Astrocyte (in vitro differentiated cells and primary cell): ENCODE measurements around the gene GNPTG. TPM values are rescaled to one million over a fixed set of nuclear protein-coding genes. Genes with fewer than 3 reads are reported as not detected.

Source experiments
- DNase-seq: peaks from one replicate; pipeline ENCODE4 v3.0.0-alpha.2; 2010; ENCODE audit warnings: low read depth
- FAIRE-seq: peaks from 2 replicates; lab custom pipeline; 2011; peaks lifted over from hg19 to GRCh38; lab: Jason Lieb, UNC
- H2AFZ ChIP-seq: 2 replicates; pipeline ENCODE4 v1.6.0; 2012; ENCODE audit warnings: low read depth, low read length, inconsistent platforms
- H3K27ac ChIP-seq: 2 replicates; pipeline ENCODE4 v1.5.1; 2011; ENCODE audit warnings: low read depth, low read length, inconsistent platforms
- H3K27me3 ChIP-seq: 2 replicates; pipeline ENCODE4 v1.6.0; 2011; ENCODE audit warnings: low read length, inconsistent platforms; ENCODE audit not compliant: insufficient read depth
- H3K36me3 ChIP-seq: 2 replicates; pipeline ENCODE4 v1.5.1; 2011; ENCODE audit warnings: low read length, inconsistent platforms; ENCODE audit not compliant: insufficient read depth
- H3K4me1 ChIP-seq: 2 replicates; pipeline ENCODE4 v1.5.1; 2011; ENCODE audit warnings: low read length, inconsistent platforms; ENCODE audit not compliant: insufficient read depth
- H3K4me2 ChIP-seq: 2 replicates; pipeline ENCODE4 v1.6.0; 2012; ENCODE audit warnings: low read length, inconsistent platforms
- H3K4me3 ChIP-seq: 2 replicates; pipeline ENCODE4 v1.5.1; 2011; ENCODE audit warnings: low read depth, mild to moderate bottlenecking, low read length, inconsistent platforms; ENCODE audit not compliant: insufficient read depth
- H3K79me2 ChIP-seq: 2 replicates; pipeline ENCODE4 v1.6.0; 2012; ENCODE audit warnings: mild to moderate bottlenecking, low read length, inconsistent platforms; ENCODE audit not compliant: insufficient read depth
- H3K9ac ChIP-seq: 2 replicates; pipeline ENCODE4 v1.6.0; 2012; ENCODE audit warnings: mild to moderate bottlenecking, low read length, inconsistent platforms
- H3K9me3 ChIP-seq: 2 replicates; pipeline ENCODE4 v1.5.1; 2012; ENCODE audit warnings: low read depth, mild to moderate bottlenecking, low read length, inconsistent platforms; ENCODE audit not compliant: insufficient read depth
- H4K20me1 ChIP-seq: 2 replicates; pipeline ENCODE4 v1.6.0; 2012; ENCODE audit warnings: low read length, inconsistent platforms; ENCODE audit not compliant: insufficient read depth
- H3K27ac Mint-ChIP-seq: one replicate; pipeline ENCODE4 v1.8.0; 2021; ENCODE audit warnings: mild to moderate bottlenecking, mixed read lengths; ENCODE audit not compliant: unreplicated experiment
- H3K27me3 Mint-ChIP-seq: one replicate; pipeline ENCODE4 v1.8.0; 2021; ENCODE audit warnings: low read depth, mixed read lengths; ENCODE audit not compliant: unreplicated experiment
- H3K36me3 Mint-ChIP-seq: one replicate; pipeline ENCODE4 v1.8.0; 2021; ENCODE audit warnings: low read depth, mixed read lengths; ENCODE audit not compliant: unreplicated experiment
- H3K4me1 Mint-ChIP-seq: one replicate; pipeline ENCODE4 v1.8.0; 2021; ENCODE audit warnings: low read depth, mixed read lengths; ENCODE audit not compliant: unreplicated experiment
- H3K4me3 Mint-ChIP-seq: one replicate; pipeline ENCODE4 v1.8.0; 2021; ENCODE audit warnings: mild to moderate bottlenecking, moderate library complexity, mixed read lengths; ENCODE audit not compliant: unreplicated experiment
- H3K9me3 Mint-ChIP-seq: one replicate; pipeline ENCODE4 v1.8.0; 2021; ENCODE audit warnings: mild to moderate bottlenecking, mixed read lengths; ENCODE audit not compliant: unreplicated experiment
- CTCF ChIP-seq: IDR thresholded peaks from 2 replicates; pipeline ENCODE4 v1.5.1; 2011; ENCODE audit warnings: low read depth, mild to moderate bottlenecking, inconsistent platforms, low read length, moderate library complexity; ENCODE audit not compliant: insufficient read depth
- EZH2 ChIP-seq: IDR thresholded peaks from 2 replicates; pipeline ENCODE4 v1.6.1; 2012; ENCODE audit warnings: mild to moderate bottlenecking, low read length, inconsistent platforms; ENCODE audit not compliant: insufficient read depth
- total RNA-seq: library from RNA; stranded (reverse); gene quantifications from 2 replicates; pipeline ENCODE4 v1.2.1, GENCODE V29; 2021

GNPTG gene
- total RNA-seq, 1 donor from 2014 or later = 45.5 TPM

GRCh38 chr16:1395444-1396031 lies 43.8 kb downstream of the GNPTG start:
- H3K27ac Mint-ChIP-seq = no peak overlapping the region
- H3K4me2 ChIP-seq = no peak overlapping the region
- H3K27me3 Mint-ChIP-seq = no peaks in the 10 kb centered on the region
- H3K27me3 ChIP-seq = no peaks in the 10 kb centered on the region
- no peak overlapping the region for H2AFZ ChIP-seq
- no peaks in the 10 kb centered on the region for H3K9me3 ChIP-seq
- TF ChIP-seq EZH2 (no peak), CTCF (no peak)
- H3K4me1 Mint-ChIP-seq = no peaks in the 10 kb centered on the region
- DNase-seq (no peak), FAIRE-seq (no peak)
- H3K36me3 ChIP-seq = no peaks in the 10 kb centered on the region
- H3K4me3 Mint-ChIP-seq = no peak overlapping the region
- no peaks in the 10 kb centered on the region for H3K4me1 ChIP-seq
- no peak overlapping the region for H3K4me3 ChIP-seq
- H3K9ac ChIP-seq = no peak overlapping the region
- H3K27ac ChIP-seq = no peak overlapping the region
- no peaks in the 10 kb centered on the region for H4K20me1 ChIP-seq
- no peaks in the 10 kb centered on the region for H3K79me2 ChIP-seq
- no peaks in the 10 kb centered on the region for H3K9me3 Mint-ChIP-seq
- peaks cover 21% of the 10 kb centered on the region for H3K36me3 Mint-ChIP-seq

- no peak for DNase-seq
- no peak overlapping the region for H3K4me3 ChIP-seq
- no peak overlapping the region for H3K4me2 ChIP-seq
- H4K20me1 ChIP-seq = no peaks in the 10 kb centered on the region
- H3K4me1 Mint-ChIP-seq = no peaks in the 10 kb centered on the region
- H3K9ac ChIP-seq = no peak overlapping the region
- H3K9me3 Mint-ChIP-seq = no peaks in the 10 kb centered on the region
- no peak overlapping the region for H3K4me3 Mint-ChIP-seq
- H3K27me3 ChIP-seq = no peaks in the 10 kb centered on the region
- peaks cover 18% of the 10 kb centered on the region for H3K36me3 Mint-ChIP-seq
- H3K79me2 ChIP-seq = no peaks in the 10 kb centered on the region
- no peaks in the 10 kb centered on the region for H3K36me3 ChIP-seq
- no peak overlapping the region for H3K27ac Mint-ChIP-seq
- TF ChIP-seq CTCF (no peak), EZH2 (no peak)
- no peak for FAIRE-seq
- H2AFZ ChIP-seq = no peak overlapping the region
- no peaks in the 10 kb centered on the region for H3K9me3 ChIP-seq
- H3K27me3 Mint-ChIP-seq = no peaks in the 10 kb centered on the region
- H3K27ac ChIP-seq = no peak overlapping the region
- no peaks in the 10 kb centered on the region for H3K4me1 ChIP-seq
Observed at GRCh38 chr16:1397779-1398178, 46.0 kb downstream of the GNPTG start.

GRCh38 chr16:1398351-1398750 lies 46.6 kb downstream of the GNPTG start:
- no peaks in the 10 kb centered on the region for H3K9me3 Mint-ChIP-seq
- H3K27ac Mint-ChIP-seq = no peak overlapping the region
- DNase-seq = no peak
- no peaks in the 10 kb centered on the region for H3K27me3 Mint-ChIP-seq
- Histone ChIP-seq H2AFZ (no peak overlapping the region), H3K27me3 (no peaks in the 10 kb centered on the region), H3K79me2 (no peaks in the 10 kb centered on the region), H3K4me1 (no peaks in the 10 kb centered on the region), H3K27ac (no peak overlapping the region), H3K4me3 (no peak overlapping the region), H3K9ac (no peak overlapping the region), H4K20me1 (peaks cover 4% of the 10 kb centered on the region), H3K36me3 (no peaks in the 10 kb centered on the region), H3K9me3 (no peaks in the 10 kb centered on the region), H3K4me2 (no peak overlapping the region)
- TF ChIP-seq EZH2 (no peak), CTCF (no peak)
- H3K4me1 Mint-ChIP-seq = no peaks in the 10 kb centered on the region
- H3K4me3 Mint-ChIP-seq = no peak overlapping the region
- H3K36me3 Mint-ChIP-seq = peaks cover 20% of the 10 kb centered on the region
- FAIRE-seq = no peak
